Trophoblast cell (in vitro differentiated cells and primary cell): ENCODE results near the gene LTBP4.

Experiments used
- DNase-seq, 2 donors: peaks; one replicate each; pipeline ENCODE4 v3.0.0-alpha.2; 2016
- H2AFZ ChIP-seq: 2 replicates; pipeline ENCODE4 v1.6.1; 2013; ENCODE audit warnings: low read length, moderate library complexity, mild to moderate bottlenecking; ENCODE audit not compliant: insufficient read depth, poor library complexity
- H2AK5ac ChIP-seq: 2 replicates; pipeline ENCODE4 v1.6.1; 2013; ENCODE audit warnings: mild to moderate bottlenecking, low read length
- H2BK120ac ChIP-seq: 2 replicates; pipeline ENCODE4 v1.6.1; 2013; ENCODE audit warnings: low read length, mild to moderate bottlenecking, moderate library complexity; ENCODE audit not compliant: insufficient read depth, poor library complexity
- H2BK12ac ChIP-seq: 2 replicates; pipeline ENCODE4 v1.6.1; 2013; ENCODE audit warnings: mild to moderate bottlenecking, low read length, moderate library complexity
- H2BK5ac ChIP-seq: 2 replicates; pipeline ENCODE4 v1.6.1; 2013; ENCODE audit warnings: low read length, low read depth, moderate library complexity, mild to moderate bottlenecking; ENCODE audit not compliant: poor library complexity
- H3K14ac ChIP-seq: 2 replicates; pipeline ENCODE4 v1.6.1; 2013; ENCODE audit warnings: mild to moderate bottlenecking, low read length
- H3K18ac ChIP-seq: 2 replicates; pipeline ENCODE4 v1.6.1; 2013; ENCODE audit warnings: mild to moderate bottlenecking, low read length
- H3K23ac ChIP-seq: 2 replicates; pipeline ENCODE4 v1.6.1; 2013; ENCODE audit warnings: low read length
- H3K27ac ChIP-seq: 2 replicates; pipeline ENCODE4 v1.5.1; 2013; ENCODE audit warnings: low read depth, mild to moderate bottlenecking, inconsistent platforms, low read length, moderate library complexity
- H3K27me3 ChIP-seq: 2 replicates; pipeline ENCODE4 v1.6.1; 2013; ENCODE audit warnings: inconsistent platforms, mild to moderate bottlenecking, low read length, moderate library complexity; ENCODE audit not compliant: insufficient read depth
- H3K36me3 ChIP-seq, 2 experiments: 1 replicate in 1 of 2; 2 replicates in 1 of 2; pipeline ENCODE4 v1.6.1; 2013; ENCODE audit warnings: low read length in 2 of 2, mild to moderate bottlenecking in 2 of 2, moderate library complexity in 1 of 2; ENCODE audit not compliant: insufficient read depth in 2 of 2, control insufficient read depth in 1 of 2
- H3K4ac ChIP-seq: 2 replicates; pipeline ENCODE4 v1.6.1; 2013; ENCODE audit warnings: low read depth, mild to moderate bottlenecking, low read length, moderate library complexity
- H3K4me1 ChIP-seq, 2 experiments: 1 replicate in 1 of 2; 2 replicates in 1 of 2; pipeline ENCODE4 v1.6.1; 2013; ENCODE audit warnings: low read length in 2 of 2, mild to moderate bottlenecking in 2 of 2, moderate library complexity in 1 of 2; ENCODE audit not compliant: insufficient read depth in 2 of 2, control insufficient read depth in 1 of 2
- H3K4me2 ChIP-seq: 2 replicates; pipeline ENCODE4 v1.6.1; 2013; ENCODE audit warnings: inconsistent platforms, mild to moderate bottlenecking, low read length, moderate library complexity
- H3K4me3 ChIP-seq: 2 replicates; pipeline ENCODE4 v1.5.1; 2013; ENCODE audit warnings: mild to moderate bottlenecking, low read depth, low read length, inconsistent platforms
- H3K79me1 ChIP-seq: one replicate; pipeline ENCODE4 v1.6.1; 2013; ENCODE audit warnings: low read length
- H3K79me2 ChIP-seq: 2 replicates; pipeline ENCODE4 v1.6.1; 2013; ENCODE audit warnings: low read length, mild to moderate bottlenecking; ENCODE audit not compliant: control insufficient read depth, insufficient read depth, poor library complexity
- H3K9ac ChIP-seq: 2 replicates; pipeline ENCODE4 v1.6.1; 2013; ENCODE audit warnings: mild to moderate bottlenecking, low read length
- H3K9me3 ChIP-seq: 2 replicates; pipeline ENCODE4 v1.6.1; 2013; ENCODE audit warnings: low read depth, mild to moderate bottlenecking, control low read depth, inconsistent platforms, low read length; ENCODE audit not compliant: insufficient read depth
- H4K12ac ChIP-seq: 2 replicates; pipeline ENCODE4 v1.6.1; 2013; ENCODE audit warnings: low read depth, mild to moderate bottlenecking, low read length, moderate library complexity
- H4K8ac ChIP-seq: 2 replicates; pipeline ENCODE4 v1.6.1; 2013; ENCODE audit warnings: low read depth, mild to moderate bottlenecking, low read length, moderate library complexity
- H4K91ac ChIP-seq: one replicate; pipeline ENCODE4 v1.6.1; 2013; ENCODE audit warnings: low read depth, mild to moderate bottlenecking, low read length, moderate library complexity
- WGBS: extraction: QIAGEN DNeasy Blood & Tissue Kit; methylation state at CpG from one replicate; pipeline ENCODE4 v1.1.7; 2013; ENCODE audit warnings: missing lambda C conversion rate; ENCODE audit not compliant: insufficient read length, insufficient coverage; ENCODE audit errors: extremely low coverage; 5-methylcytosine and 5-hydroxymethylcytosine counted together

LTBP4 gene

DNA sequence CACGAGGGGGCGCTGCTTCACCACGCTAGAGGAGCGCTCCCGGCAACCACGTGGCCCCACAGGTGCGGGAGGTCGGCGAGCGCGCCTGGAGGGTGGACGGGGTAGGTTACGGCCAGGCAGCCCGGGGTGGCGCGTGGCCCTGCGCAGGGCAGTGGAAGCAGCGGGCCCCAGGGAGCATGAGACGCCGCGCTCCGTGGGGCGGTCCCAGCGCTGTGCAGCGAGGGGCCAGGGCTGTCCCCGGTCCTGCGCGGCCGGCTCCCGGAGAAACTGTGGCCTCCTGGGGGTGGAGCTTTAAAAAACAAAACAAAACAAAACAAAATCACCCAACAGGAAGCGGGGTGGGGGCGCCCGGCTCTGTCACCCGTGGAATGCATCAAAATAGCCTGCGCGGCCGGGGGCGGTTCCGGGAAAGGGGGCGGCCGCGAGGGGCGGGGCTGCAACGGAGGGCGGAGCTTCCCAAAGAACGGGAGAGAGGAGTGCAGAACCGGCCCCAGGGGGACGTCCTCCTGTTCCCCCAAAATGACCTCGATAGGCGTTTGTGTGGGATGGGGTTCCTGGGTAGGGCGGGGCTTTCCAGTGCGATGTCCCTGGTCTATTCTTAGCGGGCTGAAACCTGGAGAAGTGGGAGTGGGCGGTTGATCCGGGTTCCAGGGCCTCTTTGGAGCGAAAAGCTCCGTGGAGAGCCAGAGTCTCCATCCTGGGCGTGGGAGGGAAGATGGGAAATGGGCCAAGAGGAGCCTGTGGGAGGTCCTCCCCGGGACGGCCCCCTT lies 61.9 kb downstream of the LTBP4 start:
- H2BK5ac ChIP-seq, result no peak overlapping the region
- WGBS, result no CpG with 5 or more reads among the region's 60 CpGs
- peak; percentile 88 to 94 for DNase-seq
- no peak overlapping the region for H3K4ac ChIP-seq
- no peak overlapping the region for H2AK5ac ChIP-seq
- H4K8ac ChIP-seq, result peak overlapping the region; percentile 62
- H3K4me3 ChIP-seq, result peak overlapping the region; percentile 76
- no peaks in the 10 kb centered on the region for H3K79me2 ChIP-seq
- peaks cover 6 to 7% of the 10 kb centered on the region in 2 experiments for H3K4me1 ChIP-seq
- no peak overlapping the region for H3K23ac ChIP-seq
- H2AFZ ChIP-seq, result peak overlapping the region; percentile 53
- no peak overlapping the region for H3K27ac ChIP-seq
- peak overlapping the region; percentile 81 for H3K4me2 ChIP-seq
- H4K91ac ChIP-seq, result peak overlapping the region; percentile 69
- peaks cover 13% of the 10 kb centered on the region in 2 experiments for H3K36me3 ChIP-seq
- H3K18ac ChIP-seq, result peak overlapping the region; percentile 24
- H3K9ac ChIP-seq, result no peak overlapping the region
- H3K79me1 ChIP-seq, result peaks cover 5% of the 10 kb centered on the region
- H4K12ac ChIP-seq, result peak overlapping the region; percentile 5
- H2BK12ac ChIP-seq, result peak overlapping the region; percentile 6
- H2BK120ac ChIP-seq, result peak overlapping the region; percentile 2
- H3K9me3 ChIP-seq, result peaks cover 2% of the 10 kb centered on the region
- no peaks in the 10 kb centered on the region for H3K27me3 ChIP-seq
- peak overlapping the region; percentile 41 for H3K14ac ChIP-seq

GRCh38 chr19:40663695-40664692 lies 62.8 kb downstream of the LTBP4 start:
- Histone ChIP-seq H3K18ac (peak overlapping the region; percentile 24), H3K4me1 (peaks cover 6 to 7% of the 10 kb centered on the region in 2 experiments), H2BK12ac (peak overlapping the region; percentile 6), H4K91ac (peak overlapping the region; percentile 69), H3K27me3 (no peaks in the 10 kb centered on the region), H3K79me2 (no peaks in the 10 kb centered on the region), H3K27ac (no peak overlapping the region), H4K8ac (peak overlapping the region; percentile 62), H3K4ac (no peak overlapping the region), H2BK120ac (peak overlapping the region; percentile 2), H3K9ac (no peak overlapping the region), H3K9me3 (peaks cover 2% of the 10 kb centered on the region), H3K23ac (no peak overlapping the region), H3K4me3 (peak overlapping the region; percentile 3), H3K79me1 (peaks cover 5% of the 10 kb centered on the region), H3K4me2 (peak overlapping the region; percentile 81), H2AK5ac (no peak overlapping the region), H4K12ac (peak overlapping the region; percentile 5), H3K14ac (peak overlapping the region; percentile 15), H3K36me3 (peaks cover 14 to 19% of the 10 kb centered on the region in 2 experiments), H2BK5ac (no peak overlapping the region), H2AFZ (peak overlapping the region; percentile 53)
- WGBS, result no CpG with 5 or more reads among the region's 24 CpGs
- DNase-seq, result no peak

- Histone ChIP-seq H4K8ac (no peak overlapping the region), H3K79me2 (no peaks in the 10 kb centered on the region), H3K4me3 (no peak overlapping the region), H4K91ac (no peak overlapping the region), H3K14ac (no peak overlapping the region), H3K23ac (no peak overlapping the region), H2BK5ac (no peak overlapping the region), H3K79me1 (peaks cover 5% of the 10 kb centered on the region), H3K4me2 (no peak overlapping the region), H3K27ac (no peak overlapping the region), H3K9me3 (peaks cover 5% of the 10 kb centered on the region), H3K4me1 (peaks cover 6 to 7% of the 10 kb centered on the region in 2 experiments), H3K36me3 (peaks cover 35 to 45% of the 10 kb centered on the region in 2 experiments), H3K9ac (no peak overlapping the region), H3K18ac (no peak overlapping the region), H4K12ac (no peak overlapping the region), H2AFZ (no peak overlapping the region), H2AK5ac (no peak overlapping the region), H2BK12ac (no peak overlapping the region), H3K27me3 (no peaks in the 10 kb centered on the region), H3K4ac (no peak overlapping the region), H2BK120ac (no peak overlapping the region)
- no peak for DNase-seq
- no CpG with 5 or more reads among the region's 14 CpGs for WGBS
These were observed 65.8 kb downstream of the LTBP4 start for GRCh38 chr19:40666803-40667438.

- H3K14ac ChIP-seq, result no peak overlapping the region
- H3K27ac ChIP-seq, result no peak overlapping the region
- H3K79me1 ChIP-seq, result peaks cover 5% of the 10 kb centered on the region
- WGBS, result no CpG with 5 or more reads among the region's 14 CpGs
- H2AFZ ChIP-seq, result no peak overlapping the region
- H3K4ac ChIP-seq, result no peak overlapping the region
- H4K12ac ChIP-seq, result no peak overlapping the region
- H3K4me1 ChIP-seq, result peaks cover 6 to 7% of the 10 kb centered on the region in 2 experiments
- no peaks in the 10 kb centered on the region for H3K79me2 ChIP-seq
- H3K18ac ChIP-seq, result no peak overlapping the region
- H3K36me3 ChIP-seq, result peaks cover 37 to 52% of the 10 kb centered on the region in 2 experiments
- no peak overlapping the region for H3K23ac ChIP-seq
- no peak overlapping the region for H2BK12ac ChIP-seq
- H3K4me2 ChIP-seq, result no peak overlapping the region
- no peak overlapping the region for H2AK5ac ChIP-seq
- no peak overlapping the region for H2BK120ac ChIP-seq
- H3K9me3 ChIP-seq, result peaks cover 5% of the 10 kb centered on the region
- DNase-seq, result no peak
- H2BK5ac ChIP-seq, result no peak overlapping the region
- no peak overlapping the region for H4K8ac ChIP-seq
- no peak overlapping the region for H3K9ac ChIP-seq
- no peak overlapping the region for H4K91ac ChIP-seq
- no peak overlapping the region for H3K4me3 ChIP-seq
- no peaks in the 10 kb centered on the region for H3K27me3 ChIP-seq
These were observed 66.4 kb downstream of the LTBP4 start for GRCh38 chr19:40667602-40668001.
